ENCODE measurements around the gene RNF126.

The RNF126 gene

DNA sequence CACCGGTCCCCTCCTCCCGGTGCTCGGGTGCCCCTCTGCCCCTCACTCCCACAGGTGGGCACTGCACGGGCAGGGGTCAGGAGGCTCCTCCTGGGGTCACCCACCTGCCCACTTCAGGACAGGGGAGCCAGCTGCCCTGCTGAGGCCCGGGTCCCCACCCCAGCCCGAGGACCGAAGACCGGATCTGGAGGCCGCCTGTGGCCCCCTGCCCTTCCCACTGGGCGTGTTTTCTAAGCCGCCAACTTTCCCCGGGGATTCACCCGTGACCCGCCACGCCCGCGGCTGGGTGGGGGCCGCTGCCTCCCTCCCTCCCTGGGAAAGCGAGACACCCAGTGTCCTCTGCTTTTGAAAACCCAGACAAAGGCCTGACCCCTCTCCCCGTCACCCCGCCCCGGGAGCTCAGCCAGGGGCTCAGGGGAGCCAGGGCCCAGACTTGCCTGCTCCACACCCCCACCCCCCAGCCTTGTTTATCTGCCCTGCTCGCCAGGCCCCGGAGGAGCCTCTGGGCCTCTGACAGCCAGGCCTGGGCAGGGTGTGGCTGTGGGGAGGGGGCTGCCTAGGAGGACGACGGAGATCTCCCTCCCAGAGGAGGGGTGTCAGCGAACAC is 47.1 kb upstream of the RNF126 start:
- no peak overlapping the region for H3K27ac ChIP-seq (ENCODE audit: low read depth, low read length)
- H3K27me3 ChIP-seq (ENCODE audit: control insufficient read depth, low read length): 0 out of 2 replicates have a peak, but pooled peaks cover 4% of the 10 kb centered on the region
- no peak for TF ChIP-seq EZH2phosphoT487 (IDR thresholded peaks at IDR 0.05; ENCODE audit: borderline replicate concordance, low read length)
- TF ChIP-seq, protein P1, sequence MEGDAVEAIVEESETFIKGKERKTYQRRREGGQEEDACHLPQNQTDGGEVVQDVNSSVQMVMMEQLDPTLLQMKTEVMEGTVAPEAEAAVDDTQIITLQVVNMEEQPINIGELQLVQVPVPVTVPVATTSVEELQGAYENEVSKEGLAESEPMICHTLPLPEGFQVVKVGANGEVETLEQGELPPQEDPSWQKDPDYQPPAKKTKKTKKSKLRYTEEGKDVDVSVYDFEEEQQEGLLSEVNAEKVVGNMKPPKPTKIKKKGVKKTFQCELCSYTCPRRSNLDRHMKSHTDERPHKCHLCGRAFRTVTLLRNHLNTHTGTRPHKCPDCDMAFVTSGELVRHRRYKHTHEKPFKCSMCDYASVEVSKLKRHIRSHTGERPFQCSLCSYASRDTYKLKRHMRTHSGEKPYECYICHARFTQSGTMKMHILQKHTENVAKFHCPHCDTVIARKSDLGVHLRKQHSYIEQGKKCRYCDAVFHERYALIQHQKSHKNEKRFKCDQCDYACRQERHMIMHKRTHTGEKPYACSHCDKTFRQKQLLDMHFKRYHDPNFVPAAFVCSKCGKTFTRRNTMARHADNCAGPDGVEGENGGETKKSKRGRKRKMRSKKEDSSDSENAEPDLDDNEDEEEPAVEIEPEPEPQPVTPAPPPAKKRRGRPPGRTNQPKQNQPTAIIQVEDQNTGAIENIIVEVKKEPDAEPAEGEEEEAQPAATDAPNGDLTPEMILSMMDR (IDR thresholded peaks at IDR 0.05; ENCODE audit: low read depth, low read length, poor library complexity, severe bottlenecking): no peak
- H3K4me3 ChIP-seq (ENCODE audit: low read length): no peak overlapping the region
- H3K4me1 ChIP-seq (ENCODE audit: control insufficient read depth, low read length): no peaks in the 10 kb centered on the region
- H3K4me2 ChIP-seq (ENCODE audit: low read length): no peak overlapping the region
- no peaks in the 10 kb centered on the region for H4K20me1 ChIP-seq (ENCODE audit: control insufficient read depth, insufficient read depth, low read depth, low read length)
- no peaks in the 10 kb centered on the region for H3K36me3 ChIP-seq (ENCODE audit: control insufficient read depth, low read length)
- H3K9me2 ChIP-seq (replicated peaks; ENCODE audit: control insufficient read depth, low read length): no peaks in the 10 kb centered on the region
- no peaks in the 10 kb centered on the region for H3F3A ChIP-seq (ENCODE audit: control insufficient read depth, insufficient read depth)
- no peaks in the 10 kb centered on the region for H3K79me2 ChIP-seq (ENCODE audit: control insufficient read depth, low read length)
- no peaks in the 10 kb centered on the region for H3K9me3 ChIP-seq (ENCODE audit: control insufficient read depth, insufficient read depth, low read length)

DNA sequence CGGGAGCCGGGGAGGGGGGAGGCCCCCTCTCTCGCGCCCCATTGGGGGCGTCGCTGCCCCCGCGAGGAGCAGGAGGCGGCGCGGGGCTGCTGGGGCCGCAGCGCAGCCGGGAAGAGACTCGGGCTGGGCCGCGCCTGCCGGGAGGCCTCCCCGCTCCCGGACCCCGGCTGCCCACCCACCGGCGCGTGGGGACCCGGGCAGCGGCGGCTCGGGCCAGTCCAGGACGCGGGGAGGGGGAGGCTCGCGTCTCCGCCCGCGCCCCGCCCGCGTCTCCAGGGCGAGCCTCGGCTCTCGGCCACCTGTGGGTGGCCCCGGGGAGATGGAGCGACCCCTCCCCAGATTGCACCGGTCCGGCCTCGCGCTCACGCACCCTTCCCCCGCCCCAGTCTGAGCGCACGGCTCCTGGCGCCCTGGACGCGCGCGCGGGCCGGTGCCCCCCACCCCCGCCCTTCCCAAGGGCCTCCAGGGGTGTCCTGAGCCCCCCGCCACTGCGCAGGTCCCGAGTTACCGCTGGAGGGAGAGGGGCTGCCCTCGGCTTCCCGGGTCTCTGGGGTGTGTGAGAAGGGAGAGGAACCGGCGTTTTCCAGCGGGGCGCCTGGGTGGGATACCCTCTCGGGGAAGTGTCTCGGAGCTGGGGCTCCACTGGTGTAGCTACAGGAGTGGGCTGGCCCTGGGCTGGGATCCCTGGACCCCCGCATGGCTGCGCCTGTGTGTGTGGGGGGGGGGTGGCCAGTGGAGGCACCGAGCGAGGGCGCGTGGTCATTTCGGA is 46.4 kb upstream of the RNF126 start:
- no peaks in the 10 kb centered on the region for H3K79me2 ChIP-seq (ENCODE audit: control insufficient read depth, low read length)
- no peaks in the 10 kb centered on the region for H3K9me2 ChIP-seq (replicated peaks; ENCODE audit: control insufficient read depth, low read length)
- 0 out of 2 replicates have a peak, but pooled peaks cover 4% of the 10 kb centered on the region for H3K27me3 ChIP-seq (ENCODE audit: control insufficient read depth, low read length)
- H3K27ac ChIP-seq (ENCODE audit: low read depth, low read length): no peak overlapping the region
- no peaks in the 10 kb centered on the region for H3F3A ChIP-seq (ENCODE audit: control insufficient read depth, insufficient read depth)
- no peak overlapping the region for H3K4me3 ChIP-seq (ENCODE audit: low read length)
- H3K9me3 ChIP-seq (ENCODE audit: control insufficient read depth, insufficient read depth, low read length): no peaks in the 10 kb centered on the region
- H3K4me1 ChIP-seq (ENCODE audit: control insufficient read depth, low read length): peaks cover under 1% of the 10 kb centered on the region; the same call in 1 of the 2 replicates
- TF ChIP-seq EZH2phosphoT487 (IDR thresholded peaks at IDR 0.05; ENCODE audit: borderline replicate concordance, low read length): no peak
- TF ChIP-seq, protein P1 (IDR thresholded peaks at IDR 0.05; ENCODE audit: low read depth, low read length, poor library complexity, severe bottlenecking): no peak
- no peaks in the 10 kb centered on the region for H3K36me3 ChIP-seq (ENCODE audit: control insufficient read depth, low read length)
- no peaks in the 10 kb centered on the region for H4K20me1 ChIP-seq (ENCODE audit: control insufficient read depth, insufficient read depth, low read depth, low read length)
- no peak overlapping the region for H3K4me2 ChIP-seq (ENCODE audit: low read length)

DNA sequence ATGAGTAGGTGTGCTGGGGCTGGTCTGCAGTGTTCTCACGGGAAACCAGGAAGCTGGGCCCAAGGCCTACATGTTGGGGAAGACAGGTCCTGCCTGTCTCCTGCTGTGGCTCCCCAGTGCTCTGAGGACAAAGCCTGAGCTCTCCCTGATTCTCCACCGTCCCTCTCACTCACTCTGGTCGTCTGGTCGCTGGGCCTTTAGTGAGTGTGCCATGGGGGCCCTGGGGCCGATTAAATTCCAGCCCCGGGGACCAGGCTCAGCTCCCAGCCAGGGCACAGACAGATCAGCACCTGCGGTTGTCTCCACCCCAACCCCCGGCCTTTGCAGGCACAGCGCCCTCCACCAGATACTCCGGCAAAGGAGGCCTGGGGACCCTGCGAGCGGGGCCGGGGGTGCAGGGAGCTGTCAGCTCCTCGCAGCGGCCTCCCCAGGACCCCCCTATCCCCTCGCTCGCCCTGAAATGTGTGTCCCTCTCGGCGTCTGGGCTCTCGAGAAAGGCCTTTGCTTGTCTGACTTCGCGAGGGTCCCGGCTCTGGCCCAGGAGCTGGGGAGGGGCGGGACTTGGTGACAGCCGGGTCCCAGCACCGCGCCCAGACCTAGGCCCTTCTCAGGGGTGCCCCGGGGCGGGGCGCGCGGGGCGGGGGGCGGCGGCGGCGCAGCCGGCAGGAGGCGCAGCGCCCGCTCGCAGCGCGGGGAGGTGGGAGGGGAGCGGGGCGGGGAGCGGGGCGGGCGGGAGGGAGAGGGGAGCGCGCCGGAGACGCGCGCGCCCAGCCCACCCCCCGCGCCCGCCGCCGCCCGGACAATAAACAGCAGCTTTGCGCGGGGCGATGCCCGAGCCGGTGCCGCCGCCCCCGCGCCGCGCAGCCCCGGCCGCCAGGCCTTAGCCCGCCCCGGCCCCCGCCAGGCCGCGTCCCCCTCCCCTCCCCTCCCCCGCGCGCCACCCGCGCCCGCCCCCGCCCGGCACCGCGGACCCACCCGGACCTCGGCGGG is 45.4 kb upstream of the RNF126 start, which contains the start of gene PALM:
Gene PALM (plus strand): TSS at position 782 of the 990 bp plus-strand sequence. CDS start 212 bp downstream, outside the sequence.
- H3K9me2 ChIP-seq (replicated peaks; ENCODE audit: control insufficient read depth, low read length): no peaks in the 10 kb centered on the region
- no peaks in the 10 kb centered on the region for H3K36me3 ChIP-seq (ENCODE audit: control insufficient read depth, low read length)
- TF ChIP-seq, protein P1 (IDR thresholded peaks at IDR 0.05; ENCODE audit: low read depth, low read length, poor library complexity, severe bottlenecking): no peak
- no peak for TF ChIP-seq EZH2phosphoT487 (IDR thresholded peaks at IDR 0.05; ENCODE audit: borderline replicate concordance, low read length)
- no peaks in the 10 kb centered on the region for H3F3A ChIP-seq (ENCODE audit: control insufficient read depth, insufficient read depth)
- H3K4me2 ChIP-seq (ENCODE audit: low read length): no peak within 1 kb of the TSS
- no peaks in the 10 kb centered on the region for H4K20me1 ChIP-seq (ENCODE audit: control insufficient read depth, insufficient read depth, low read depth, low read length)
- H3K4me1 ChIP-seq (ENCODE audit: control insufficient read depth, low read length): peaks cover 6% of the 10 kb centered on the region
- H3K79me2 ChIP-seq (ENCODE audit: control insufficient read depth, low read length): no peaks in the 10 kb centered on the region
- H3K27me3 ChIP-seq (ENCODE audit: control insufficient read depth, low read length): 0 out of 2 replicates have a peak, but pooled peaks cover 4% of the 10 kb centered on the region
- no peaks in the 10 kb centered on the region for H3K9me3 ChIP-seq (ENCODE audit: control insufficient read depth, insufficient read depth, low read length)
- H3K4me3 ChIP-seq (ENCODE audit: low read length): no peak within 1 kb of the TSS
- no peak within 1 kb of the TSS for H3K27ac ChIP-seq (ENCODE audit: low read depth, low read length)

All from DOHH2 (cell line).